ENCODE measurements around the gene AEBP1. TPM values are rescaled to one million over a fixed set of nuclear protein-coding genes. Genes with fewer than 3 reads are reported as not detected.

AEBP1 gene
- total RNA-seq, 6 experiments from 2014 or later: 69.7 to 83.2 (median 76.4) TPM

DNA sequence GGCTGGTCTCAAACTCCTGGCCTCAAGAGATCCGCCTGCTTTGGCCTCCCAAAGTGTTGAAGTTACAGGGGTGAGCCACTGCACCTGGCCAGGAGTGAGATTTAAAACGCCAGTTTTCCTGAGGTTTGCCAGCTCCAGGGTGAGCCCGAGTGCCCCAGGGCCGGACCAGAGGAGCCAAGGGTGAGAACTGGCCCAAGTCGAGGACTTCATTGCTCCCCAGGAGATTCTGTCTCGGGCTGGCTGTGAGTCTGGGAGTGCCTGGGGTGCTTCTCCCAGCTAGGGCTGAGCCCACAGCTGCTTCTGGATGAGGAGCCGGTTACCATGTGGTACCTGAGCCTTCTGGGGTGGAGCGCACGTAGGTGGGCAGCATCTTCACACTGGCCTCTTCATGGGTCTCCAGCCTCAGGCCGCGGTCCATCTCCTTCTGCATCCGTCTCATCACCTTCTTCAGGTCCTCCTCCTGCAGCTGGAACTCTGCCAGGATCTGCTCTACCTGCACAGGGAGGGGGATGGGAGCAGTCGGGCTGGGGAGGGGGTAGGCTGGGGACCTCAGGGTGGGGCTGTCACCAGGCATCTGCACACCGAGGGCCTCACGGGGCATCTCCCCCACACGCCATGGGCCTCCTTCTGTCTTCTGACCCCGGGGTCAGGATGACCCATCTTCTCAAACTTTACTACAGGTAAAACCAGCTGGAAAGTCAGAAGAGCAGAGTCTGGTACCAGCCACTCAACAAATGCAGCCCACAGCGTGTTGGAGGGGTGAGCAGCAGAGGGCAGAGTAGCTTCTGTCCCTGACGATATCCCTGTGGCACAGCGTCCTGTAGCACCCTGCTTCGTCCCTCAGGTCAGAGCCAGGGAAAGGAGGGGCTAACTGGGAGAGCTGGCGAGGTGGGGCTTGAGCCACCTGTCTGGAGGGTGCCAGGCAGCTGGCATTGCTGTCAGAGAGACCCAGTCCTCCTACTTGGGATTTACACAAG lies 49.1 kb downstream of the AEBP1 start:
- Mint-ChIP-seq H3K36me3 (ENCODE audit: low read depth) (no peaks in the 10 kb centered on the region), H3K4me1 (ENCODE audit: low read depth) (peaks cover 17% of the 10 kb centered on the region), H3K27ac (no peak overlapping the region), H3K9me3 (no peaks in the 10 kb centered on the region), H3K4me3 (no peak overlapping the region), H3K27me3 (ENCODE audit: insufficient read depth) (no peaks in the 10 kb centered on the region; the same call in none of the 2 replicates)
- DNase-seq: no peak
- TF ChIP-seq, protein P1, sequence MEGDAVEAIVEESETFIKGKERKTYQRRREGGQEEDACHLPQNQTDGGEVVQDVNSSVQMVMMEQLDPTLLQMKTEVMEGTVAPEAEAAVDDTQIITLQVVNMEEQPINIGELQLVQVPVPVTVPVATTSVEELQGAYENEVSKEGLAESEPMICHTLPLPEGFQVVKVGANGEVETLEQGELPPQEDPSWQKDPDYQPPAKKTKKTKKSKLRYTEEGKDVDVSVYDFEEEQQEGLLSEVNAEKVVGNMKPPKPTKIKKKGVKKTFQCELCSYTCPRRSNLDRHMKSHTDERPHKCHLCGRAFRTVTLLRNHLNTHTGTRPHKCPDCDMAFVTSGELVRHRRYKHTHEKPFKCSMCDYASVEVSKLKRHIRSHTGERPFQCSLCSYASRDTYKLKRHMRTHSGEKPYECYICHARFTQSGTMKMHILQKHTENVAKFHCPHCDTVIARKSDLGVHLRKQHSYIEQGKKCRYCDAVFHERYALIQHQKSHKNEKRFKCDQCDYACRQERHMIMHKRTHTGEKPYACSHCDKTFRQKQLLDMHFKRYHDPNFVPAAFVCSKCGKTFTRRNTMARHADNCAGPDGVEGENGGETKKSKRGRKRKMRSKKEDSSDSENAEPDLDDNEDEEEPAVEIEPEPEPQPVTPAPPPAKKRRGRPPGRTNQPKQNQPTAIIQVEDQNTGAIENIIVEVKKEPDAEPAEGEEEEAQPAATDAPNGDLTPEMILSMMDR (IDR thresholded peaks at IDR 0.05): no peak

DNA sequence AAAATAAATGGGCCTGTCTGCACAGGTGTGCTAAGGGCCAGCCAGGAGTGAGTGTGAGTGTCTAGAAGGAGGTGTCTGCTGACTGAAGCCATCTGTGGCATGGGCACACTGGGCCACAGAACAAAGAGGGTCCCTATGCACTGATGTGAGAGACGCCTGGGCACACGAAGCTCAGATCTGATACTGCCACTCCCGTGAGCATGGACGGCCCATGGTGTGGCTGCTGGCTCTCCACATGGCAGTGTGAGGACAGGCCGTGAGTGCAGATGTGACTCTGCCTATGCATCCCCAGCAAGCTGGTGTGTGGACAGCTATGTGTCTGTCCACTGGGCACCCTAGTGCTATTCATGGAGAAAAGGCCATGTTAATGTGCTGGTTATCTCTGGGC lies 49.8 kb downstream of the AEBP1 start:
- Mint-ChIP-seq H3K4me1 (ENCODE audit: low read depth) (peaks cover 17% of the 10 kb centered on the region), H3K4me3 (no peak overlapping the region), H3K9me3 (no peaks in the 10 kb centered on the region), H3K36me3 (ENCODE audit: low read depth) (no peaks in the 10 kb centered on the region), H3K27me3 (ENCODE audit: insufficient read depth) (no peaks in the 10 kb centered on the region; the same call in none of the 2 replicates), H3K27ac (no peak overlapping the region)
- no peak for DNase-seq
- TF ChIP-seq, protein P1 (IDR thresholded peaks at IDR 0.05): no peak

DNA sequence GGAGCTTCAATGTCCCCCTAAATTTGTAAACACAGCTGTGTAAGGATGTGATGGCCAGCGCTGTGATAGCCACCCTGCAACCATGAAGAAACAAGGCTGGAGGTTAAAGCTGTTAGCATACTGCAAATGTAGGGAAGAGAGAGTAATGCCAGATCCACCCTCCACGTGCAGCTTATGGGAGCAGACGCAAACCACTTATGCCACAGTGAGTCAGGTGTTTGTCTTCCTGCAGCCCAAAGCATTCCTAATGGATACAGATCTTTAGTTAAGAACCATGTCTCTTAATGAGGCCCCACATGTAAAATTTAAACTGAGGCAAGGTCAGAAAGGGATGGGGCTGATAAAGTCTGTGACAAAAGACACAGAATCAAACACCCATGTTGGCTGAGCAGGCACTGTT lies 50.6 kb downstream of the AEBP1 start:
- H3K9me3 Mint-ChIP-seq: no peaks in the 10 kb centered on the region
- H3K27me3 Mint-ChIP-seq (ENCODE audit: insufficient read depth): no peaks in the 10 kb centered on the region; the same call in none of the 2 replicates
- H3K4me3 Mint-ChIP-seq: no peak overlapping the region
- H3K27ac Mint-ChIP-seq: no peak overlapping the region
- H3K36me3 Mint-ChIP-seq (ENCODE audit: low read depth): no peaks in the 10 kb centered on the region
- no peak for DNase-seq
- TF ChIP-seq, protein P1 (IDR thresholded peaks at IDR 0.05): no peak
- H3K4me1 Mint-ChIP-seq (ENCODE audit: low read depth): peaks cover 17% of the 10 kb centered on the region

DNA sequence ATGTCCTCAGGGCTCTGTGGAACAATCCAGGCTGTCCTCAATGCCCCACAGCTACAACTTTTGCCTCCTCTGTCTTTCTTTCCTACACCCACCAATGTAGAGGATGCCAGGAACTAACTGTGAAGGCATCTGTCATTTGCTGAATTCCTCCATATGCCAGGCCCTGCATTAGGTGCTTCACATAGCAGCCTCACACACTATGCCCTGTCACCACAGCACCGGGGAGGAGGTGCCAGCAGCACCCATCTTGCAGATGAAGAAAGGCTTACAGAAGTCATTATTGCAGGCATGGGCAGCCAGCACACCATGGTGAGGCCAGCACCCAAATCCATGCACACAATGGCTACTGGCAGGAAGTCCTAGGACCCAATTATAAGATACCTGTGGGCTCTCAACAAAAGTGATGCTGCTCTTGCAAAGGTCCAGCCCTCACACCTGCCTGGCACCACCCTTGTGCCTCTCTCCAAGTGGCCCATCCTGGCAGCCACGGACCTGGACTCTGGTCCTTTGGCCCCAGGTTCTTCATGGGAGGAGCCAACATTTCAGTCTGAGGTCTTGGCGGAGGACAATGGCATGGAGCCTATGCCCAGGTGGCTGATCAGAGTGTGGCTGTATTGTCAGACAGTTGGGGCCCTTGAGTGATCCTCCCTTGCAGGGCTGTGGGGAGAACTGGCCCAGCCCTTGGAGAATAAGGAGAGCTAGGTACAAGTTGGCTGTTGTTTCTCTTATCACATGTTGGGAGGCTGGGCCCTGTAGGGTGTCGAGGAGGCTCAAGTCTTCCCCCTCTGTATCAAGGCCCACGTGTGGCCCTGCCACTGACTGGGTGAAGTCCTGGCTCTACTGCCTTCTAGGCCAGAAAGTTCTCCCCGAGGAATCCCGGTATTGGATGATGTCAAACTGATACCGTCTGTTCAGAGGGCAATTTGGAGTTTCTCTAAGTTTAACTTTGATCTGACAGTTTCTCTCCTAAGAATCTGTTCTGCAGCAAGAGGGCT lies 51.3 kb downstream of the AEBP1 start:
- H3K9me3 Mint-ChIP-seq: no peaks in the 10 kb centered on the region
- no peak overlapping the region for H3K4me3 Mint-ChIP-seq
- H3K27me3 Mint-ChIP-seq (ENCODE audit: insufficient read depth): peaks cover 1% of the 10 kb centered on the region
- H3K27ac Mint-ChIP-seq: no peak overlapping the region
- TF ChIP-seq, protein P1 (IDR thresholded peaks at IDR 0.05): no peak
- DNase-seq: no peak
- peaks cover 12% of the 10 kb centered on the region for H3K4me1 Mint-ChIP-seq (ENCODE audit: low read depth)
- H3K36me3 Mint-ChIP-seq (ENCODE audit: low read depth): no peaks in the 10 kb centered on the region

DNA sequence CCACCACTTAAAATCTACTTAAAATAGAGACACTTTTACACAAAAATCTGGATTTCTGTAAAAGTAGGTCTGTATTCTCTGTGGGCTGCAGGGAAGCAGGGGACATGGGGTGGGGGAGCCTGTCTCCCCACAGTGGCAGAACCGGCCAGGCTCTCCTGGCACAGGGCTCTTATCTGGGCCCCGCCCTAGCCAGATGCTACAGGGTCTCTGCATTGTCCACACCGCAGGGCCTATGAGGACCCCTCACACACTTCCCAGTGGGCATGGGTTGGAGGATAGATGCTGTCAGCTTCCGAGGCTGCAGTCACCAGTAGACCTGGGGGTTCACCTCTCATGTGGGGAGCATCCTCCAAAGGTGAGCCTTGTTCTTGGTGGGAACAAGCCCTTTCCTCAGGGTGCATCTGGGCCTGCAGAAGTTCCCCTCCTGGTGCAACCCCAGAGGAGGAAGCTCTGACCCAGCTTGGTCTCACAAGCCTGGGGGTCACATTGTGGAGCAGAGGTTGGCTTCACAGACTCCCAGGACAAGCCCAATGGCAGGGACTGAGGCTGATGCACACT lies 52.4 kb downstream of the AEBP1 start:
- DNase-seq: no peak
- TF ChIP-seq, protein P1 (IDR thresholded peaks at IDR 0.05): no peak
- Mint-ChIP-seq H3K4me1 (ENCODE audit: low read depth) (peaks cover 8% of the 10 kb centered on the region), H3K4me3 (no peak overlapping the region), H3K9me3 (no peaks in the 10 kb centered on the region), H3K27me3 (ENCODE audit: insufficient read depth) (peaks cover 2% of the 10 kb centered on the region), H3K27ac (no peak overlapping the region), H3K36me3 (ENCODE audit: low read depth) (no peaks in the 10 kb centered on the region)

All from HFFc6 (cell line).